Sigmoid colon (tissue), 4 donors: Measurements from ENCODE around the gene AVPI1.

Source experiments
- CTCF ChIP-seq, 4 experiments: fragments of 450-650 bp in 3 of 4; fragments of 200-600 bp in 1 of 4; IDR thresholded peaks; one replicate each; pipeline ENCODE4 v1.5.1; 2016 to 2019; ENCODE audit warnings: antibody characterized with exemption in 4 of 4, mild to moderate bottlenecking in 3 of 4, moderate library complexity in 2 of 4
- EP300 ChIP-seq, 4 donors: sonication (generic); formaldehyde crosslinking; IDR thresholded peaks; one replicate each; pipeline ENCODE4 v1.6.1; 2017; ENCODE audit warnings: antibody characterized with exemption in 4 of 4
- POLR2A ChIP-seq, 2 donors: fragments of 450-650 bp; IDR thresholded peaks; one replicate each; pipeline ENCODE4 v1.6.1; 2016; ENCODE audit warnings: antibody characterized with exemption in 2 of 2, mild to moderate bottlenecking in 2 of 2, moderate library complexity in 2 of 2
- POLR2AphosphoS5 ChIP-seq, 4 donors: sonication (generic); formaldehyde crosslinking; IDR thresholded peaks; one replicate each; pipeline ENCODE4 v1.6.1; 2017; ENCODE audit warnings: antibody characterized with exemption in 4 of 4

GRCh38 chr10:97733256-97733655, 46.2 kb upstream of the AVPI1 start:
- TF ChIP-seq CTCF (IDR thresholded peaks at IDR 0.05) (no peak), POLR2AphosphoS5 (IDR thresholded peaks at IDR 0.05) (no peak), POLR2A (IDR thresholded peaks at IDR 0.05) (no peak), EP300 (IDR thresholded peaks at IDR 0.05) (no peak)
